ENCODE results near the gene ZNF100. TPM values are rescaled to one million over a fixed set of nuclear protein-coding genes. Genes with fewer than 3 reads are reported as not detected.
"Not testable (repeated sequence)": the region's sequence is repeated elsewhere in the genome, so short reads cannot be mapped to it uniquely, and the experiment has no call there.

The ZNF100 gene
- polyA plus RNA-seq (ENCODE audit: insufficient read length in 4 of 4), result 10 to 100 TPM; 14.1 to 24.7 (median 20.9) TPM

DNA sequence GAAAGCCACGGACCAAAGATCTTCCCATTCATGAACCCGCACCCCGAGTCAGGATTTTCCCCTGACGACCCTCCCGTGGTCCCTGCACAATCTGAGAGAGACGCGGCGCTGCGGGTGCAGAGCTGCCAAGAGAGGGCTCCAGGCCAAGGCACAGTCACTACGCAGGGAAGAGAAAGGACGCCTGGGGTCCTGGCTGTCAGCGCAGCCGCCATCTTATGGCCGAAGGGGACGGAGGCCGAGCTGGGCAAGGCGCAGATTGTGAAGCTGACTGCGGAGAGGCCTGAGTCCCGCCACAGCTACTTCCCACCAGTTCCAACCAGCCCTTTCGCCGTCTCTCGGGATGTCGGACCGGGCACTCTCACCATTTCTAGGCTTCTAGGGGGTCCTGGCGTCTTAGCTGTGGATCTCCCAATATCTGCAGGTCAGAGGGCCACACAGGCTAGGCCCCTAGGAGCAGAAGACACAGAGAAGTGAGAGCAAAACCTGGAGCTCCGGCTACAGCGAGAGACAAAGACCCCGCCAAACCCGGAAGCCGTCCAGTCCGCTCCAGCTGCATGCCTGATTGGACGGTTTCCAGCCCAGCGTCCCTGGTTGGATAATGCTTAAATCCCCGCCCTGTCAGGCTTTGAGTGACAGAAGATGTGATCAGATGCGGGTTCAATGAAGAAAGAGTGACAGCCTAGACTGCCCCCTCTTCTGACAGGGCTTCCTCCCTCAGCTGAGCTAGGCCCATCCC lies at the start of gene ZNF100:
ZNF100 (minus strand) TSS at position 515 of the 736 bp plus-strand sequence; CDS start at position 365, 150 bp downstream.
- peak; percentile 87 to 91 (median 91) for DNase-seq (ENCODE audit: low read depth in 4 of 4, low spot score in 3 of 4)

DNA sequence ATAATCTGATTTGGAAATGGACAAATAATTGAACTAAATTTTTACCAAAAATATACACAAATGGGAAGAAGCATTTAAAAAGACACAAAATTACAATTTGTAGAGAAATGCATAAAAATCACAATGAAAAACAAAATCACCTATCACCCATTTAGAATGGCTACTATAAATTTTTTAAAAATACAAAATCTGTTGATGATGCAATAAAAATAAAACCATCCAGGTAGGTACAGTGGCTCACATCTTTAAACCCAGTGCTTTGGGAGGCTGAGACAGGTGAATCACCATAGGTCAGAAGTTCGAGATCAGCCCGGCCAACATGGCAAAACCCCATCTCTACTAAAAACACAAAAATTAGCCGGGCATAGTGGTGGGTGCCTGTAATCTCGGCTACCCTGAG lies 45.1 kb upstream of the ZNF100 start:
- no peak for DNase-seq (ENCODE audit: low read depth in 4 of 4, low spot score in 3 of 4)

DNA sequence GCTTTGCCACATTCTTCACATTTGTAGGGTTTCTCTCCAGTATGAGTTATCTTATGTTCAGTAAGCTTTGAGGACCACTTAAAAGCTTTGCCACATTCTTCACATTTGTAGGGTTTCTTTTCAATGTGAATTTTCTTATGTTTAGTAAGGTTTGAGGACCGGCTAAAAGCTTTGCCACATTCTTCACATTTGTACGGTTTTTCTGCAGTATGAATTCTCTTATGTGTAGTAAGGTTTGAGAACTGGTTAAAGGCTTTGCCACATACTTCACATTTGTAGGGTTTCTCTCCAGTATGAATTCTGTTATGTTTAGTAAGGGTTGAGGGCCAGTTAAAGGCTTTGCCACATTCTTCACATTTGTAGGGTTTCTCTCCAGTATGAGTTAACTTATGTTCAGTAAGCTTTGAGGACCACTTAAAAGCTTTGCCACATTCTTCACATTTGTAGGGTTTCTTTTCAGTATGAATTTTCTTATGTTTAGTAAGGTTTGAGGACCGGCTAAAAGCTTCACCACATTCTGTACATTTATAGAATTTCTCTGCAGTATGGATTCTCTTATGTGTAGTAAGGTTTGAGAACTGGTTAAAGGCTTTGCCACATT lies 41.1 kb upstream of the ZNF100 start:
- not testable (repeated sequence) for DNase-seq (ENCODE audit: low read depth in 4 of 4, low spot score in 3 of 4)

DNA sequence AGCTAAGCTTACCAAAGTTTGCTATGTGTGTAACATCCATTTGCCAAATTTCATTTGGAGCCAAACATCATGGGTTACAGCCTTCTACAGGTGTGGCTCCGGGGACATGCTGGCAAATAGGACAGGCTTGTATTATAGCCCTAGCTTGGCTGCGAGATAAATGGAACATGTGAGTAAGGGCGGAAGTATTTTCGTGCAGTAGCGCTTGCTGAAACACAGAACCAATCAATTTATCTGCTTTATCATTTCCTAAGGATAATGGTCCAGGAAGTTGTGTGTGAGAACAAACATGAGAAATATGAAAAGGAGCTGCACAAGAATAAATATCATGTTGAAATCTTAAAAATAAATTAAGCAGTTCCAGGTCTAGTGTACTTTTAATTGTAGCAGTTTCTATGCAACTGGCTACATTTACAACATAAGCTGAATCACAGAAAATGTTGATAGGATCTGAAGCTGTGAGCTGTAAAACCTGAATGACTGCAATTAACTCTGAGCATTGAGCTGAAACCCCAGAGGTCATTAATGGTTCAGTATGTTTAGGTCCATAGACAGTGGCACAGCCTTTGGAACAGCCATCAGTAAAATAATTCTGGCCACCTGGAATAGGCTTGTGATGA lies 22.2 kb upstream of the ZNF100 start:
- peak in 3 of 4 donors; percentile 33 to 43 (median 42) for DNase-seq (ENCODE audit: low read depth in 4 of 4, low spot score in 3 of 4)

DNA sequence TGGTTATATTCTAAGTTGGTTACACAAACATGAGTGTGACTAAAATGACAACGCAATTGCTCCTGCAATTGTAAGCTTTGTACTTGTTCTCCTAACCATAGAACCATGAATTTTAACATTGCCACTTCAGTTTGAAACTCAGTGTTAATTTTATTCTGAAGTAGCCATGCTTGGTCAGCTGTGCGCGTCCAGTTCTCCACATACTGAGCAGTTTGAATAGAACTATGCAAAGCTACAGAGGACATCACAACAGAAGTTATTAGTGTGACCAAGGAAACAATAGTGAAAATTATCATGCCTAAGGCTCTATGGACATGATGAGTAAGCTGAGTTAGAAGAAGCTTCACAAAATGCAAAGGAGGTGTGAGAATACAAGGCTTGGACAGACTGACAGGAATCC lies 19.6 kb upstream of the ZNF100 start:
- no peak for DNase-seq (ENCODE audit: low read depth in 4 of 4, low spot score in 3 of 4)

DNA sequence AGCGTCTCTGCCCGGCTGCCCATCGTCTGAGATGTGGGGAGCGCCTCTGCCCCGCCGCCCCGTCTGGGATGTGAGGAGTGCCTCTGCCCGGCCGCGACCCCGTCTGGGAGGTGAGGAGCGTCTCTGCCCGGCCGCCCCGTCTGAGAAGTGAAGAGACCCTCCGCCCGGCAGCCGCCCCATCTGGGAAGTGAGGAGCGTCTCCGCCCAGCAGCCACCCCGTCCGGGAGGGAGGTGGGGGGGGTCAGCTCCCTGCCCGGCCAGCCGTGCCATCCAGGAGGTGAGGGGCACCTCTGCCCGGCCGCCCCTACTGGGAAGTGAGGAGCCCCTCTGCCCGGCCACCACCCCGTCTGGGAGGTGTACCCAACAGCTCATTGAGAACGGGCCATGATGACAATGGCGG lies 8.4 kb upstream of the ZNF100 start:
- not testable (repeated sequence) for DNase-seq (ENCODE audit: low read depth in 4 of 4, low spot score in 3 of 4)

DNA sequence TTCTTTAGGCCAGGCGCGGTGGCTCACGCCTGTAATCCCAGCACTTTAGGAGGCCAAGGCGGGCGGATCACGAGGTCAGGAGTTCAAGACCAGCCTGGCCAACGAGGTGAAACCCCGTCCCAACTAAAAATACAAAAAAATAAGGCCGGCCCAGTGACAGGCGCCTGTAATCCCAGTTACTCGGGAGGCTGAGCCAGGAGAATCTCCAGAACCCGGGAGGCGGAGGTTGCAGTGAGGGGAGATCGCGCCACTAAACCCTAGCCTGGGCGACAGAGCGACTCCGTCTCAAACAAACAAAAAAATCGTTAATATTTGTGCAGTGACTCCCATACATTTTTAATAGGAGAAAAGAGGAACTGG lies 694 bp downstream of the ZNF100 start:
- not testable (repeated sequence) for DNase-seq (ENCODE audit: low read depth in 4 of 4, low spot score in 3 of 4)

DNA sequence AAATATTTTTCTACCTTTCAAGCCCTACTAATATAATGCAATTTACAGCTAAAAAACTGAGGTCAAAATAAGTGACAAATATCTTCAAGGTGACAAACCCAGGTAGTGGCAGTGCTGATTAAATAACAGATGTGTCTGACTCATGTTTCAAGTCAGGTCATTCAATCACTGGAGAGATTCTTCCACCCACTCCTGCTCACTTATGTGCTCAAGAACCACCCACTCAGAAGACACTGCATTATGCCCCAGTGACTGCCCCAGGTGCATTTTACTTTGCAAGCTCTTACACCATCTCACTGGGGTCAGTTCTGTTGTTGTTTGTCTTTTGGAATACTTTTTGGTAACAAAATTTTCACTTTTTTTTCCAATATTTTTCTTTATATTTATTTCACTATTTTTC lies 2.2 kb downstream of the ZNF100 start:
- DNase-seq (ENCODE audit: low read depth in 4 of 4, low spot score in 3 of 4), result no peak

DNA sequence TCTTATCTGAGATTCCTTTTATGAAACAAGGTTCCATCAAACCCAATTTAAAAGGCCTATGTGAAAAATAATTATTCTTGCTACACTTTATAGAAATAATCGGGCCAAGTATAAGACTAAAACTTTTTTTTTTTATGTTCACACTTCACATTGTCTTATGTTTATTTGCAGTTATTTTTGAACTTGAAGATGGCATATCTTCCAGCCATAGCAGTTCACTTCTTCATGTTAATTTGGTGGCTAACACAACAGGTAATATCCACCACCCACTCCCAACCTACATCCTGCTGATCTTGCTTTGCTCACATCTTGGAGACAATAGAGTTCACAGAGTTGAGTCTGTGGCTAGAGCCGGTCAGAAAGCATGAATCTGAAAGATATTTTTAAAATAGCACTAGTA lies 5.8 kb downstream of the ZNF100 start:
- not testable (repeated sequence) for DNase-seq (ENCODE audit: low read depth in 4 of 4, low spot score in 3 of 4)

DNA sequence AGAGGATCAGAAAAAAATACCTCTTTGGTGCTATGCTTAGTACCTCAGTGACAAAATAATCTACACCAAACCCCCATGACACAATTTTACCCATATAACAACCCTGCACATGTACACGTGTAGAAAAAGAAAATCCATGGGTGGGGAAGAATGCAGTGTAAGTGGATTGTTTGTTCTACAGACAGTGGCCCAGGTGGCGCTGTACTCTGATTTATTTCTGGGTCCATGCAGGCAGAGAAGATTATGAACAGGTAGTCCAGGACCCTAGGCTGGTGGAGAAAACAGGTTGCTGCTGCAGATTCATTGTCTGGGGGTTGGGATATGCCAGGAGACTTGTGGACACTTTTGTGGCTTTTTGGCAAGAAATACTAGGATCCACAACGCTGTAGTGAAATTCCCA lies 9.1 kb downstream of the ZNF100 start:
- DNase-seq (ENCODE audit: low read depth in 4 of 4, low spot score in 3 of 4), result no peak

DNA sequence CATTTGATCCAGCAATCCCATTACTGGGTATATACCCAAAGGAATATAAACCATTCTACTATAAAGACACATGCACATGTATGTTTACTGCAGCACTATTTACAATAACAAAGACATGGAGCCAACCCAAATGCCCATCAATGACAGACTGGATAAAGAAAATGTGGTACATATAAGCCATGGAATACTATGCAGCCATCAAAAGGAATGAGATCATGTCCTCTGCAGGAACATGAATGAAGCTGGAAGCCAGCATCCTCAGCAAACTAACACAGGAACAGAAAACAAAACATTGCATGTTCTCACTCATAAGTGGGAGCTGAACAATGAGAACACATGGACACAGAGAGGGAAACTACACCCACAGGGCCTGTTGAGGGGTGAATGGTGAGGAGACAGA lies 11.8 kb downstream of the ZNF100 start:
- not testable (repeated sequence) for DNase-seq (ENCODE audit: low read depth in 4 of 4, low spot score in 3 of 4)

DNA sequence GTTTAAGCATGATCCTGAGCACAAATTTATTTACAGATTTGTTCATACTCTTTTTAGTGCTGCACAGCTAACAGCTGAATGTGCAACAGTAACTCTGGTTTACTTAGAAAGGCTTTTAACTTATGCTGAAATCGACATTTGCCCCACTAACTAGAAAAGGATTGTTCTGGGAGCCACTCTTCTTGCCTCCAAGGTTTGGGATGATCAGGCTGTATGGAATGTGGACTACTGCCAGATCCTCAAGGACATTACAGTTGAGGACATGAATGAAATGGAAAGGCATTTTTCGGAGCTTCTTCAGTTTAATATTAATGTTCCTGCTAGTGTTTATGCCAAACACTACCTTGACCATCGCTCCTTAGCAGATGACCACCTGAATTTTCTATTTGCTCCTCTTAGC lies 16.0 kb downstream of the ZNF100 start:
- no peak for DNase-seq (ENCODE audit: low read depth in 4 of 4, low spot score in 3 of 4)

DNA sequence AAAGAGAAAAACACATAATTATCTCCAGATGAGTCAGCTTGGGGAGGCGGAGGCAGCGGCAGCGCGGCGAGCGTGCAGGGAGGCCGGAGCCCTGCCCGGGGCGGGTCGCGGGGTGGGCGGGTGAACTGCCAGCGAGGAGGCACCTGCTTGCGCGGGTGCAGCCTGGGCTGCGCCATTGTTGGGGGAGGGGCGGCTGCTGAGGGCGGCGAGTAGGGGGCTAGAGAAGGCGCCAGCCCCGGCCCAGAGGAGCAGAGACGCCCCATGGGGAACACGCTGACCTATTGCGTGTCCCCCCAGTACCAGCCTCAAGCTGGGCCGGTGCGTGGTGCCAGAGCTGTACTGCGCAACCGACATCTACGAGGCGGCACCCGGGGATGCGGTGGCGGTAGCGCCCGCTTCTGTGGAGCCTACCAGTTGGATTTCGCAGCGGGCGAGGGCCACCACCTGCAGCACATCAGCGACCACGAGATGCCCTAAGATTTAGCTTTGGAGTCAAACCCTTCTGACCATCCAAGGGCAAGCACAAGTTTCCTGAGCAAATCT lies 16.7 kb downstream of the ZNF100 start:
- DNase-seq (ENCODE audit: low read depth in 4 of 4, low spot score in 3 of 4), result no peak

DNA sequence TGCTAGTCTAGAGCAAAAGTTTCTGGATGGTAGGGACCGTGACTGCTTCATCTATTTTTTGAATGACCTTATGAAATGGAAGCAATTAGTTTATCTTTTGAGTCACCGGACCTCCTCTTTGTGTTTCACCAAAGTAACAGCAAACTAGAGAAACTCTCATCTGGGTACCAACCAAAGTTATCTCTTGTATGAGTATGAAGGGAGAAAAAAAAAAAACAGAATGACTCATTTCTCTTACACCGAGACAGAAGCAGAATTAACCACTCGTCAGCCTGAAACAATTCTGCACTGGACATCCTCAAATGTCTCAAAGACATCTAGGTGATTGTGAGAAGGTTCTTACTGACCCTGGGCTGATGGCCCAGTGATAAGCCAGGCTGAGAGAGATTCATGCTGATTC lies 18.3 kb downstream of the ZNF100 start:
- DNase-seq (ENCODE audit: low read depth in 4 of 4, low spot score in 3 of 4), result no peak

DNA sequence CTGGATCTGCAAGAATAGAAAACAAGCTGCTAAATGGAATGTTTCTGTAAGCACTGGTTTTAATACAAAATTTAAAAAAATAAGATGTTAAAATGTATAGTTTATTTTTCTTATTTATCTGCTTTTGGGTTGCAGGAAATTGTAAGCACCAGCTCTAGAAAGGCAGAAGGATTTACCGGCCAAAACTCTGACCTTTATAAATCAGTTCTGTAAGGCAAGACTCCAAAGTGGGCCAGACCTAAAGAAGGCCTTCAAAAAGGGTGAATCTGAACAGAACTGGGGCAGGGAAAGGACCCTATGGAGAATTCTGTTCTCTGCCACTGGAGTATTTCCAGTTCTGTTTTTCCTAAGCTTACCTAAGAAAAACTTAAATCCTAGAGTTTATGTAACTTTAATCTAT lies 19.3 kb downstream of the ZNF100 start:
- no peak for DNase-seq (ENCODE audit: low read depth in 4 of 4, low spot score in 3 of 4)

DNA sequence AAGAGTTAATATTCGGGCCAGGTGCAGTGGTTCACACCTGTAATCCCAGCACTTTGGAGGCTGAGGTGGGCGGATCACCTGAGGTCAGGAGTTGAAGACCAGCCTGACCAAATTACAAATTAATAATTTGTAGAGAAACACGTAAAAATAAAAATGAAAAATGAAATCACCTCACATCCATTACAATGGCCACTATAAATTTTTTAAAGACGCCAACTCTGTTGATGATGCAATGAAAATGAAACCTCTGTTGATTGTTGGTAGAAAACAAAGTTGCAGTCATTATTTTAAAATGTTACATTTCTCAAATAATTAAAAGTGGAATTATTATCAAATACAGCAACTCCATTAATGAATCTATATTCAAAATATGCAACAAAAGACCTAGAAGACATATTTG lies 26.8 kb downstream of the ZNF100 start:
- DNase-seq (ENCODE audit: low read depth in 4 of 4, low spot score in 3 of 4), result no peak

DNA sequence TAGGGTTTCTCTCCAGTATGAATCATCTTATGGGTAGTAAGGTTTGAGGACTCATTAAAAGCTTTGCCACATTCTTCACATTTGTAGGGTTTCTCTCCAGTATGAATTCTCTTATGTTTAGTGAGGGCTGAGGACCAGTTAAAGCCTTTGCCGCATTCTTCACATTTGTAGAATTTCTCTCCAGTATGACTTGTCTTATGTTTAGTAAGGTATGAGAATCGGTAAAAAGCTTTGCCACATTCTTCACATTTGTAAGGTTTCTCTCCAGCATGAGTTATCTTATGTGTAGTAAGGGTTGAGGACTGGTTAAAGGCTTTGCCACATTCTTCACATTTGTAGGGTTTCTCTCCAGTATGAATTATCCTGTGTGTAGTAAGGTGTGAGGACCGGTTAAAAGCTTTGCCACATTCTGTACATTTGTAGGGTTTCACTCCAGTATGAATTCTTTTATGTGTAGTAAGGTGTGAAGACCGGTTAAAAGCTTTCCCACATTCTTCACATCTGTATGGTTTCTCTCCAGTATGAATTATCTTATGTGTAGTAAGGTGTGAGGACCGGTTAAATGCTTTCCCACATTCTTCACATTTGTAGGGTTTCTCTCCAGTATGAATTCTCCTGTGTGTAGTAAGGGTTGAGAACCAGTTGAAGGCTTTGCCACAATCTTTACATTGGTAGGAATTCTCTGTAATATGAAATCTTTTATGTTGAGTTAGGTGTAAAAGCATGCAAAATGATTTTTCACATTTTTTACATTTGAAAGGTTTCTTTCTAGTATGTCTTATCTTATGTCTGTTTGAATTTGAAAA lies 40.2 kb downstream of the ZNF100 start:
- not testable (repeated sequence) for DNase-seq (ENCODE audit: low read depth in 4 of 4, low spot score in 3 of 4)

DNA sequence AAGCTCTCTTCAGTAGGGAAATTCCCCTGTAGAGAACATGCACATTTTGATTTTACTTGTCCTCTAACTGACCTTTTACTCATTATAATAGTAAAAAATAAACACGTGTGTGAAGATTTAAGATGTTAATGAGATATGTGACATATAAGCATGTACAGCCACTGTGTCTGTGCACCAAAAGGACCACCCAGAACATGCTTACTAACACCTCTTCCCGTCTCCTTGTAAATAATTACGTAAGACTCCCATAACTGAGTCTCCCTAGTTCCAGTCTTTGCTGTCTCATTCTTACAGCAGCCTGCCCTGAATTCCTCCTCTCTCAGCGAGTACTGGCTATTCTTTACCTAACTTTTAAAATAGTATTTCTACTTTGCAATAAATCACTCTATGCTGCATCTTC lies 53.6 kb downstream of the ZNF100 start:
- DNase-seq (ENCODE audit: low read depth in 4 of 4, low spot score in 3 of 4), result no peak

DNA sequence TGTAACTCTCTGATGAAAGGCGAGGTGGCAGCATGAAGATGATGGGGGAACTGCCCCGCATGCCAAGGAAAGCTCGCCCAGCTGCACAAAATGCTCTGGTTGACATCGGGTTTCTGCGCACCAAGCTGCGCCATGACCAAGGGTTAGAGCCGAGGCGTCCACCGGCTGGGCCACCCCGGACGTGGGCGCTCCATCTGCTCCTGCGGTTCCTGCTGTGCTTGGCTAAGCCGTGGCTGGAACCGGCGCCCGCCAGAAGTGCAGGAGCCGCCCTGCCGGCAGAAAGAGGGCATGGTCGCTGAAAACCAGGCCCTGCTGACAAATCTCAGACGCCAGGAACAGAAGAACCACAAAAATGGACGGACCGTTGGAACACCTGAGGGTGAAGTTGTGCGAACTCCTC lies 57.9 kb downstream of the ZNF100 start:
- DNase-seq (ENCODE audit: low read depth in 4 of 4, low spot score in 3 of 4), result no peak

DNA sequence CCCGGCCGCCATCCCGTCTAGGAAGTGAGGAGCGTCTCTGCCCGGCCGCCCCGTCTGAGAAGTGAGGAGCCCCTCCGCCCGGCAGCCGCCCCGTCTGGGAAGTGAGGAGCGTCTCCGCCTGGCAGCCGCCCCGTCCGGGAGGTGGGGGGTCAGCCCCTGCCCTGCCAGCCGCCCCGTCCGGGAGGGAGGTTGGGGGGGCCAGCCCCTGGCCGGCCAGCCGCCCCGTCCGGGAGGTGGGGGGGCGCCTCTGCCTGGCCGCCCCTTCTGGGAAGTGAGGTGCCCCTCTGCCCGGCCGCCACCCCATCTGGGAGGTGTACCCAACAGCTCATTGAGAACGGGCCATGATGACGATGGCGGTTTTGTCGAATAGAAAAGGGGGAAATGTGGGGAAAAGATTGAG lies 59.5 kb downstream of the ZNF100 start:
- not testable (repeated sequence) for DNase-seq (ENCODE audit: low read depth in 4 of 4, low spot score in 3 of 4)

DNA sequence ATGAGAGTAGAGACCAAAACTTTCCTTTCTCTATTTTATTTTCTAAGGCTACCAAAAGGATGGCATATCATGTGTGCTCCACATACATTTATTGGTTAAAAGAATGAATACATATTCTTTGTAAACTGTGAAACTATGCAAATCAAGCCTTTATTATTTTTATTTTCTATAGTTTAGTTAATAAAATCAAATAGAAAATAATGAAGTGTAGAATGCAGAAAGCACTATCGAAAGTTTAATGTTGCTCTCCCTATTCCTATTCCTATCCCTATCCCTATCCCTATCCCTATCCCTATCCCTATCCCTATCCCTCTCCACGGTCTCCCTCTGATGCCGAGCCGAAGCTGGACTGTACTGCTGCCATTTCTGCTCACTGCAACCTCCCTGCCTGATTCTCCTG lies 60.3 kb downstream of the ZNF100 start:
- no peak for DNase-seq (ENCODE audit: low read depth in 4 of 4, low spot score in 3 of 4)
